Adrenal gland (tissue), 12 donors: ENCODE results near the gene DOK3. TPM values are rescaled to one million over a fixed set of nuclear protein-coding genes. Genes with fewer than 3 reads are reported as not detected.

ENCODE experiments used
- DNase-seq, 7 donors: peaks; one replicate each; pipeline ENCODE4 v3.0.0-alpha.2; 2019 to 2020
- H3K27ac ChIP-seq, 5 donors: fragments of 200-600 bp; sonication (generic) in 4 of 5; 1 replicate in 3 of 5; 2 replicates in 2 of 5; pipeline versions ENCODE4 v1.5.1 to v1.8.0; 2016 to 2020; ENCODE audit warnings: mild to moderate bottlenecking in 1 of 5
- H3K27me3 ChIP-seq: fragments of 200-600 bp; 2 replicates; pipeline ENCODE4 v1.8.0; 2021
- H3K36me3 ChIP-seq, 2 donors: fragments of 200-600 bp; replicated peaks in 1 of 2; 1 replicate in 1 of 2; 2 replicates in 1 of 2; pipeline versions ENCODE4 v1.5.1 to v1.8.0; 2018 to 2022
- H3K4me1 ChIP-seq, 2 donors: fragments of 200-600 bp; replicated peaks in 1 of 2; 1 replicate in 1 of 2; 2 replicates in 1 of 2; pipeline versions ENCODE4 v1.5.1 to v1.8.0; 2018 to 2021
- H3K4me3 ChIP-seq, 4 donors: fragments of 200-600 bp; sonication (generic) in 3 of 4; one replicate each; pipeline ENCODE4 v1.5.1; 2016 to 2018
- H3K9me3 ChIP-seq, 3 donors: fragments of 200-600 bp; sonication (generic) in 1 of 3; replicated peaks in 1 of 3; 1 replicate in 2 of 3; 2 replicates in 1 of 3; pipeline versions ENCODE4 v1.5.1 to v1.8.0; 2016 to 2021
- POLR2A ChIP-seq, 2 donors: fragments of 450-650 bp; IDR thresholded peaks; one replicate each; pipeline ENCODE4 v1.6.1; 2017; ENCODE audit warnings: antibody characterized with exemption in 2 of 2, mild to moderate bottlenecking in 2 of 2, moderate library complexity in 1 of 2
- WGBS, 4 donors: extraction: QIAGEN DNeasy Blood & Tissue Kit in 2 of 4; methylation state at CpG; one replicate each; pipeline versions ENCODE4 v1.1.5 to v1.1.7; 2013 to 2017; 5-methylcytosine and 5-hydroxymethylcytosine counted together
- intact Hi-C, 2 donors: fragments of 100-400 bp; cut with DNase I; formaldehyde crosslinking; loops; one replicate each; pipeline versions ENCODE4 v1.14.1 to v1.15.0; 2022 to 2023
- polyA plus RNA-seq, 3 donors: library from polyadenylated mRNA; stranded (reverse); fragments of 200-250 nt in 2 of 3; fragments of 350-450 nt in 1 of 3; fragmentation: Illumina TruSeq in 1 of 3; extraction: RNeasy Lipid Tissue Mini Kit (QIAGEN cat#74804) in 1 of 3; gene quantifications; one replicate each; pipeline ENCODE4 v1.2.3, GENCODE V29; 2013 to 2014
- total RNA-seq, 9 donors: library from RNA; depleted of rRNA in 4 of 9; stranded (reverse); fragments of >200 nt in 4 of 9; fragments of 120-200 nt in 1 of 9; fragmentation: NEBNext Ultra II Directional in 1 of 9; extraction: Animal tissue kit (Norgen Biotek cat#: 25700) in 1 of 9; gene quantifications; one replicate each; pipeline versions ENCODE4 v1.1.0 to v1.2.4, GENCODE V29; 2013 to 2023
- TF ChIP-seq, protein P1 (sequence below), 6 experiments: fragments of 450-650 bp in 4 of 6; fragments of 200-600 bp in 2 of 6; sonication (generic) in 1 of 6; IDR thresholded peaks; 1 replicate in 5 of 6; 2 replicates in 1 of 6; pipeline versions ENCODE4 v1.5.1 to v1.8.0; 2016 to 2021; ENCODE audit warnings: antibody characterized with exemption in 6 of 6, mild to moderate bottlenecking in 2 of 6, moderate library complexity in 1 of 6
- donor health status: healthy with polysubstance abuse.
- donor health status: Bipolar disorder and iron deficiency.
- donor health status: DM: yes; HTN: yes; CAD: no.
- donor health status: DM: no; HTN: no; CAD: no.
- donor health status: DM: no; HTN: no; CAD: no.
- donor health status: DM: yes; HTN: yes; CAD: no.

The DOK3 gene
- total and polyA plus RNA-seq, 12 donors, result 1.5 to 49.1 (median 11.3) TPM

GRCh38 chr5:177490992-177491391 lies 18.6 kb downstream of the DOK3 start:
- intact Hi-C loops, result no loop called here
- no peak overlapping the region for H3K27ac ChIP-seq

GRCh38 chr5:177490311-177490991 lies 19.2 kb downstream of the DOK3 start:
- no peaks in the 10 kb centered on the region for H3K9me3 ChIP-seq
- TF ChIP-seq, protein P1, sequence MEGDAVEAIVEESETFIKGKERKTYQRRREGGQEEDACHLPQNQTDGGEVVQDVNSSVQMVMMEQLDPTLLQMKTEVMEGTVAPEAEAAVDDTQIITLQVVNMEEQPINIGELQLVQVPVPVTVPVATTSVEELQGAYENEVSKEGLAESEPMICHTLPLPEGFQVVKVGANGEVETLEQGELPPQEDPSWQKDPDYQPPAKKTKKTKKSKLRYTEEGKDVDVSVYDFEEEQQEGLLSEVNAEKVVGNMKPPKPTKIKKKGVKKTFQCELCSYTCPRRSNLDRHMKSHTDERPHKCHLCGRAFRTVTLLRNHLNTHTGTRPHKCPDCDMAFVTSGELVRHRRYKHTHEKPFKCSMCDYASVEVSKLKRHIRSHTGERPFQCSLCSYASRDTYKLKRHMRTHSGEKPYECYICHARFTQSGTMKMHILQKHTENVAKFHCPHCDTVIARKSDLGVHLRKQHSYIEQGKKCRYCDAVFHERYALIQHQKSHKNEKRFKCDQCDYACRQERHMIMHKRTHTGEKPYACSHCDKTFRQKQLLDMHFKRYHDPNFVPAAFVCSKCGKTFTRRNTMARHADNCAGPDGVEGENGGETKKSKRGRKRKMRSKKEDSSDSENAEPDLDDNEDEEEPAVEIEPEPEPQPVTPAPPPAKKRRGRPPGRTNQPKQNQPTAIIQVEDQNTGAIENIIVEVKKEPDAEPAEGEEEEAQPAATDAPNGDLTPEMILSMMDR (IDR thresholded peaks at IDR 0.05), result no peak
- no peak for TF ChIP-seq POLR2A (IDR thresholded peaks at IDR 0.05)
- WGBS, 4 donors, result 83 to 91% (median 89%) methylated on average over 15 of the region's 15 CpGs
- H3K36me3 ChIP-seq, result peaks cover 0 to 37% of the 10 kb centered on the region in 2 donors
- H3K27ac ChIP-seq, result no peak overlapping the region
- H3K27me3 ChIP-seq, result no peaks in the 10 kb centered on the region
- intact Hi-C loops, result no loop called here
- peaks cover 12 to 18% of the 10 kb centered on the region in 2 donors for H3K4me1 ChIP-seq
- no peak overlapping the region for H3K4me3 ChIP-seq
- no peak for DNase-seq

More at GRCh38 chr5:177490992-177491391, 18.6 kb downstream of the DOK3 start:
- 81 to 95% (median 87%) methylated on average over 7 to 16 of the region's 16 CpGs for WGBS, 4 donors
- TF ChIP-seq, protein P1 (IDR thresholded peaks at IDR 0.05), result no peak
- no peak for TF ChIP-seq POLR2A (IDR thresholded peaks at IDR 0.05)
- H3K27me3 ChIP-seq, result no peaks in the 10 kb centered on the region
- no peaks in the 10 kb centered on the region for H3K9me3 ChIP-seq
- no peak overlapping the region for H3K4me3 ChIP-seq
- peaks cover 12 to 23% of the 10 kb centered on the region in 2 donors for H3K4me1 ChIP-seq
- peaks cover 0 to 37% of the 10 kb centered on the region in 2 donors for H3K36me3 ChIP-seq
- DNase-seq, result no peak

GRCh38 chr5:177489119-177489716 lies 20.4 kb downstream of the DOK3 start:
- intact Hi-C loops, result no loop called here
- no peak overlapping the region for H3K27ac ChIP-seq
- WGBS, 4 donors, result 78 to 100% (median 81%) methylated on average over 2 to 26 of the region's 26 CpGs
- no peaks in the 10 kb centered on the region for H3K27me3 ChIP-seq
- H3K4me1 ChIP-seq, result peaks cover 4 to 5% of the 10 kb centered on the region in 2 donors
- H3K9me3 ChIP-seq, result no peaks in the 10 kb centered on the region
- peaks cover 0 to 37% of the 10 kb centered on the region in 2 donors for H3K36me3 ChIP-seq
- DNase-seq, result no peak
- TF ChIP-seq, protein P1 (IDR thresholded peaks at IDR 0.05), result no peak
- TF ChIP-seq POLR2A (IDR thresholded peaks at IDR 0.05), result no peak
- H3K4me3 ChIP-seq, result no peak overlapping the region

DNA sequence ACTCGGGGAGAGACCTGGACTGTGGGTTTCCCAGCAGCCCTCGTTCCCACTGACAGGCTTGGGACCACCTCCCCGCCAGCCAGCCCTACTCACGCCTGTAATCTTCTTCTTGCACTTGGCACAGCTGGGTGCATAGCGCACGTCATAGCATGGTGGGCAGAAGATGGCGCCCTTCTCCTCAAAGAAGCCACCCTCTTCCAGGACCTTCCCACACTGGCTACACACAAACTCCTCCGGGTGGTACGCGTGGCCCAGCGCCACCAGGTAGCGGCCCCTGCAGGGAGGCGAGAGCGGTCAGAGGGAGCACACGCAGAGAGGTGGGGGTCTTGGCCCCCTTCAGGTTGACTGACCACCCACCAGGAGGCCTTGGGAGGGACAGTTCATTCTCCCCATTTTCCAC lies 21.7 kb downstream of the DOK3 start:
- TF ChIP-seq, protein P1 (IDR thresholded peaks at IDR 0.05), result no peak
- TF ChIP-seq POLR2A (IDR thresholded peaks at IDR 0.05), result no peak
- DNase-seq, result no peak
- WGBS, 4 donors, result 86 to 95% (median 91%) methylated on average over 11 to 15 of the region's 15 CpGs
- Histone ChIP-seq H3K36me3 (peaks cover 0 to 41% of the 10 kb centered on the region in 2 donors), H3K27ac (no peak overlapping the region), H3K4me3 (no peak overlapping the region), H3K9me3 (no peaks in the 10 kb centered on the region), H3K27me3 (no peaks in the 10 kb centered on the region), H3K4me1 (no peaks in the 10 kb centered on the region)
- intact Hi-C loops, result no loop called here
